ENCODE results near the gene ANAPC2.

Gene ANAPC2

DNA sequence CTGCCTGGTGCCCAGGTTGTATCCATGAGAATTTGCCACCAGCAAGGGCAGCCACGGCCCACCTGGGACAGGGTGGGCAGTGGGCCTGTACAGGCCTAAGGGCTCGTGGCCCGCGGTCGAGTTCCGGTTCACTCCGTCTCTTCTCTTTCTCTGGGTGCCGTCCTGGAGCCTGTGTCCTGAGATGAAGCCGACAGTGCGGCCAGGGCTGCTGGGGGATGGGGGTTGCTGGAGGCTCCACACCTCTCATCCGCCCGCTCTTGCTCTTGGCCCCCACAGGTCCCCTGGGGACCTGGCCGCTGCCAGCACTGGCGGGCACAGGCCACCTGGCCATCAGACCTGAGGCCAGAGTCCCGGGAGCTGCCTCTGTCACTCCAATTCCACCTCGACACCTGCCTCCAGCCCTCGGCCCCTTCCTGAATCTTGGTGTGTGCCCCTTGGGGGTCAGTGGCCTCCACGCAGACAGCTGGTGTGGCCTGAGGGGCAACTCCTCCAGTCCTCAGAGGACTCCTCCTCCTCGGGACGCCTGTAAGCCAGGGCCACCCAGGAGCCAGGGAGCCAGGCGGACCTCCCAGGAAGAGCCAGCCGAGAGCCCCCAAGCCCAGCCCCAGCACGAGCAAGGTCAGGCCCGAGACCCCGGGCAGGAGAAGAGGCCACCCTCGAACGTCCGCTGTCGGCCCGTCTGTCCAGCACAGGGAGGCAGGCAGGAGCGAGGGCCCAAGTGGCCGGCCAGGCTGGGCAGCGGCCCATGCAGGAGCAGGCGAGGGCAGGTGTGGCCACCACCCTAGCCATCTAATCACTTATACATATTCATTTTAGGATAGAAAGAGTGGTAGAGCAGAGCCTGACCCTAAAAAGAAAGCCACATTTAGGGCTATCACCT, 23.8 kb downstream of the ANAPC2 start:
- no peak for DNase-seq (ENCODE audit: low read depth in 2 of 2, low spot score in 1 of 2)

GRCh38 chr9:137163805-137164204, 24.6 kb downstream of the ANAPC2 start:
- DNase-seq (ENCODE audit: low read depth in 2 of 2, low spot score in 1 of 2): no peak

DNA sequence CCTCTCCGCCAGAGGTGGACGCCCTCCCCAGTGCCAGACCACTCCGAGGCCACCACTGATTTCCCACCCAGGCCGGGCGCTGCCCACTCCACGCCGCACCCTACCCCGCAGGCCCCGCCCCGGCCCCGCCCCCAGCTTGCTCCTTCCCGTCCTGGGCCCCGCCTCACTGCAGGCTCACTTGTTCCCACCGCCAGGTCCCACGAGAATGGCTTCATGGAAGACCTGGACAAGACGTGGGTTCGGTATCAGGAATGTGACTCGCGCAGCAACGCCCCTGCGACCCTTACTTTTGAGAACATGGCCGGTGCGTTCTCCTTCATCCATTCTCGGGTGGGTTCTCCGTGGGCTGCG, 25.0 kb downstream of the ANAPC2 start:
- no peak for DNase-seq (ENCODE audit: low read depth in 2 of 2, low spot score in 1 of 2)

DNA sequence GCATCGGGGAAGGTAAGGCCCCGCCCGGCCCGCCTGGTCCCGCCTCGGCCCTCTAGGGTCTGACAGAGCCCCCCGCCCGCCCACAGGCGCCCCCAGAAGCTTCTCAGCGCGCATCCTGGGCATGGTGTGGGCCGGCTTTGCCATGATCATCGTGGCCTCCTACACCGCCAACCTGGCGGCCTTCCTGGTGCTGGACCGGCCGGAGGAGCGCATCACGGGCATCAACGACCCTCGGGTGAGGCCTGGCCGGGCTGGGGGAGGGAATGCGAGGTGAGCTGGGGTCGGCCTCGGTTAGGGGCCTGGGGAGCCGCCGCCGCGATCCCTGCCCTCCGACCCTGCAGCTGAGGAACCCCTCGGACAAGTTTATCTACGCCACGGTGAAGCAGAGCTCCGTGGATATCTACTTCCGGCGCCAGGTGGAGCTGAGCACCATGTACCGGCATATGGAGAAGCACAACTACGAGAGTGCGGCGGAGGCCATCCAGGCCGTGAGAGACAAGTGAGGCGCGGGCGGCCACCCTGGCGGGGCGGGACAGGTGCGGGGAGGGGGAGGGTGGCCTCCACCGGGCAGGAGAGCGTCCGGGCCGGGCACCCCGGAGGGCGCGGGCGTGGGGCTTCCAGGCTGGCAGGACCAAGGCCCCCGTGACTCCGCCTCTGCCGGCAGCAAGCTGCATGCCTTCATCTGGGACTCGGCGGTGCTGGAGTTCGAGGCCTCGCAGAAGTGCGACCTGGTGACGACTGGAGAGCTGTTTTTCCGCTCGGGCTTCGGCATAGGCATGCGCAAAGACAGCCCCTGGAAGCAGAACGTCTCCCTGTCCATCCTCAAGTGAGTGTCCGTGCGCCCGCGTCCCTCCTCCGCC, 25.6 kb downstream of the ANAPC2 start:
- no peak for DNase-seq (ENCODE audit: low read depth in 2 of 2, low spot score in 1 of 2)

DNA sequence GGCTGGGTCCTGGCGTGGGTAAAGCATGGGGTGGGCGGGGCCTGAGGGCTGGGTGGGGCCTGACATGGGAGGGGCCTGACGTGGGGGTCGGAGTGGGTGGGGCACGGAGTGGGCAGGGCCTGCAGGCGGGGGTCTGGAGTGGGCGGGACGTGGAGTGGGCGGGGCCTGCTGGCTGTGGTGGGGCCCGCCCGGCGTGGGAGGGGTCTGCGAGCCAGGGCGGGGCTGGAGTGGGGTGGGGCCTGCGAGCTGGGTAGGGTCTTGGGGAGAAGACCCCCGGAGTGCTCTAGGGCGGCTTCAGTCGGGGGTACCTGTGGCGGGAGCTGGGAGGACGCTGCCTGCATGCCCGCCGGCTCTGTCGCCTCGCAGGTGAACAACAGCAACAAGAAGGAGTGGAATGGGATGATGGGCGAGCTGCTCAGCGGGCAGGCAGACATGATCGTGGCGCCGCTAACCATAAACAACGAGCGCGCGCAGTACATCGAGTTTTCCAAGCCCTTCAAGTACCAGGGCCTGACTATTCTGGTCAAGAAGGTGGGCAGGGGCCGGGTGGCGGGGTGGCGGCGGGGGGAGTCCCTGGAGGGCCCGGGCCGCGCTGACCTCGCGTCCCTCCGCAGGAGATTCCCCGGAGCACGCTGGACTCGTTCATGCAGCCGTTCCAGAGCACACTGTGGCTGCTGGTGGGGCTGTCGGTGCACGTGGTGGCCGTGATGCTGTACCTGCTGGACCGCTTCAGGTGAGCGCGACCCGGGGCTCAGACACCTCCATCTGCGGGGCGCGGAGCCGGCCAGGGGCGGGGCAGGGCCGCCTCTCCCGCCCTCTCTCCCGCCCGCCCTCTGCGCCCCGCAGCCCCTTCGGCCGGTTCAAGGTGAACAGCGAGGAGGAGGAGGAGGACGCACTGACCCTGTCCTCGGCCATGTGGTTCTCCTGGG, 26.5 kb downstream of the ANAPC2 start:
- no peak for DNase-seq (ENCODE audit: low read depth in 2 of 2, low spot score in 1 of 2)

GRCh38 chr9:137160716-137161557, 27.4 kb downstream of the ANAPC2 start:
- no peak for DNase-seq (ENCODE audit: low read depth in 2 of 2, low spot score in 1 of 2)

- no peak for DNase-seq (ENCODE audit: low read depth in 2 of 2, low spot score in 1 of 2)
These were observed 28.3 kb downstream of the ANAPC2 start for GRCh38 chr9:137160054-137160425.

DNA sequence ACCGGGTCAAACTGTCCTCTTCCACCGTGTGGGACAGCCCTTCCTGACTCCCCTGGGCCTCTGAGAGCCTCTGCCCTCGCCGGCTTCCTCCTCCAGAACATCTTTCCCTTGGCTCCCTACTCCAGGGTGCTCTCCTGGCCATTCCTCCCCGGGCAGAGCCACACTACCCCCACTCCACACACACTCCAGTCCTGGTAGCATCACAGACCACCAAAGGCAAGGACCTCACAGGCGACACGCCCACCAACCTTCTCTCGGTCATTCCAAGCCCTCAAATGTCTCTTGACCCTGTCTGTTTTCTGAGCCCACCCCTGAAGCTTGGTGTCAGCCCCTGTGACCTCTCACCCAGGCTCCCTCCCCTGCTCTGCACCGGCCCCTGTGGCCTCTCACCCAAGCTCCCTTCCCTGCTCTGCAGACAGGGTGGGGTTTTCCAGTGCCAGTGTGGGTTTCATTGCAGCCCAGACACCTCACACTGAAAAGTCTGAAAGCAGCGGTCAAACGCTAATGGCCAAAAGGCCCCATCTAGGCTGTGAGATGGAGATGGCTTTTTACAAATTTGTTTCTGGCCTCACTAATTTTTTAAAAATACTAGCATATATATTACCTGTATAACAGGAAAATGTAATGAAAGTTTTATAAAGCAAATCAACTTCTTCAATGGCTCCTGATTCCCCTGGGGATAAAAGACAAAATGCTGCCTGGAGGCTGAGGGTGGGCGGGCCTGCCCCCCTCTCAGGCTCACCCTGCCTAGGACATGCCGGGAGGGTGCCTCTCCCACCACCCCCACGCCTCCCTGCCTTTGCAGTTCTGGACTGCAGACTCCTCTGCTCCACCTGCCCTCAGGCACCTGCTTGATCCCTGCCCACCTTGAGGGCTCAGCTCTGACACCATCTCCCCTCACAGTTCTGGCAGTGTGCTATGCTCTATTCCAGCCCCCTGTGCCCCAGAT, 29.0 kb downstream of the ANAPC2 start:
- no peak for DNase-seq (ENCODE audit: low read depth in 2 of 2, low spot score in 1 of 2)

- no peak for DNase-seq (ENCODE audit: low read depth in 2 of 2, low spot score in 1 of 2)
These were observed 29.7 kb downstream of the ANAPC2 start for GRCh38 chr9:137158625-137159024.

GRCh38 chr9:137157618-137158415, 30.5 kb downstream of the ANAPC2 start:
- no peak for DNase-seq (ENCODE audit: low read depth in 2 of 2, low spot score in 1 of 2)

DNA sequence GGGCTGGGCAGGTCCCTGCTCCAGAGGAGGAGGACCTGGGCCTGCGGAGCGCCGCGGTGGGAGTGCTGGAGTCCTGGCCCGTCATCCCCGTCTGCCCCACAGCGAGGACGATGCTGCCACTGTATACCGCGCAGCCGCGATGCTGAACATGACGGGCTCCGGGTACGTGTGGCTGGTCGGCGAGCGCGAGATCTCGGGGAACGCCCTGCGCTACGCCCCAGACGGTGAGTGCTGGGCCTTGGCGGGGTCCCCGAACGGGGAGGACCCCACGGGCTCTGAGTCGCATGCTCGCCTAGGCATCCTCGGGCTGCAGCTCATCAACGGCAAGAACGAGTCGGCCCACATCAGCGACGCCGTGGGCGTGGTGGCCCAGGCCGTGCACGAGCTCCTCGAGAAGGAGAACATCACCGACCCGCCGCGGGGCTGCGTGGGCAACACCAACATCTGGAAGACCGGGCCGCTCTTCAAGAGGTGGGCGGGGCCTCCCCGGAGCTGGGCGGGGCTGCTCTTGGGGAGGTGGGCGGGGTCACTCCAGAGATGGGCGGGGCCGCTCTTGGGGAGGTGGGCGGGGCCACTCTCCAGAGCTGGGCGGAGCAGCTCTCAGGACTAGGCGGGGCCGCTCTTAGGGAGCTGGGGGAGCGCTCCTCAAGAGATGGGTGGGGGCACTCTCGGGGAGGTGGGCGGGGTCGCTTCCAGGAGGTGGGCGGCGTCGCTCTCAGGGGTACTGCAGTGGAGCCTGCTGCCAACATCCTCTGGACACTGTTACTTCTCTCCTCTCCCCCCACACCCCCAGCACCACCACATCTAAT, 31.6 kb downstream of the ANAPC2 start:
- peak; percentile 26 to 41 for DNase-seq (ENCODE audit: low read depth in 2 of 2, low spot score in 1 of 2)

DNA sequence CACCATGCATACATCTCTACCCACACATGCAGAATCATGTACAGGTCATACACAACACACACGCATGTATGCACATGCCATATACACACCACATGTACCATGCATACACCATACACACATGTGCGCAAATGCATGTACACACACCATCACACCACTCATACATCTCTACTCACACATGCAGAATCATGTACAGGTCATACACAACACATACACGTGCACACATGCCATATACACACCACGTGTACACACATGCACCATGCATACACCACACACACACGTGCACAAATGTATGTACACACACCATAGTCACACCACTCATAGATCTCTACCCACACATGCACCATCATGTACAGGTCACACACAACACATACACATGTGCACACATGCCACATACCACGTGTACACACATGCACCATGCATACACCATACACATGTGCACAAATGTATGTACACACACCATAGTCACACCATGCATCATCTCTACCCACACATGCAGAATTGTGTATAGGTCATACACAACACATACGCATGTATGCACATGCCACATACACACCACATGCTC, 35.4 kb downstream of the ANAPC2 start:
- DNase-seq (ENCODE audit: low read depth in 2 of 2, low spot score in 1 of 2): no peak

GRCh38 chr9:137150617-137151457, 37.5 kb downstream of the ANAPC2 start:
- DNase-seq (ENCODE audit: low read depth in 2 of 2, low spot score in 1 of 2): no peak

- no peak for DNase-seq (ENCODE audit: low read depth in 2 of 2, low spot score in 1 of 2)
These were observed 38.3 kb downstream of the ANAPC2 start for GRCh38 chr9:137149942-137150616.

DNA sequence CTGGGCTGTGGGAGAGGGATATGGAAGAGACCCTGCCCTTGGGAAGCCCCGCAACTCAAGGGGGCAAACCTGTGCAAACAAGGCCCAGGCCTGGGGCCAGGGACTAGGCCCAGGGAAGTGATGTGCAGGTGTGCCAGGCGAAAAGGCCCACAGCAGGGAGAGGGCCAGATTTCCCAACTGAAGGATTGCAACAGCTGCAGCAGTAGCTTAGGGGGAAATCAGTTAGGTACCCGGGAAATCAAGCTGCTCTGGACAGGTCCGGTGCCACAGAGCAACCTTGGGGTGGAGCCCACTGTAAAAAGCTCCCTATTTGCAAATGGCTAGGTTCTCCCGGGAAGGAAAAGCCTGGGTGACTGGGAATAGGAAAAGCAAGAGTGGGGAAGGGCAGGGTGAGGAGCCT, 39.0 kb downstream of the ANAPC2 start:
- no peak for DNase-seq (ENCODE audit: low read depth in 2 of 2, low spot score in 1 of 2)

- no peak for DNase-seq (ENCODE audit: low read depth in 2 of 2, low spot score in 1 of 2)
These were observed 39.7 kb downstream of the ANAPC2 start for GRCh38 chr9:137148661-137149060.

Data from stimulated activated CD8-positive, alpha-beta memory T cell treated with anti-CD3 and anti-CD28 coated beads, Interleukin-4, amount 100 ng/mL, for 1 hour (primary cell).